Measurements from ENCODE around the gene TCF21. TPM values are rescaled to one million over a fixed set of nuclear protein-coding genes. Genes with fewer than 3 reads are reported as not detected.
"Not testable (repeated sequence)": the region's sequence is repeated elsewhere in the genome, so short reads cannot be mapped to it uniquely, and the experiment has no call there.

The TCF21 gene
- total RNA-seq, 4 donors from 2014 or later: 0.24 to 0.41 (median 0.26) TPM; not detected in 1

DNA sequence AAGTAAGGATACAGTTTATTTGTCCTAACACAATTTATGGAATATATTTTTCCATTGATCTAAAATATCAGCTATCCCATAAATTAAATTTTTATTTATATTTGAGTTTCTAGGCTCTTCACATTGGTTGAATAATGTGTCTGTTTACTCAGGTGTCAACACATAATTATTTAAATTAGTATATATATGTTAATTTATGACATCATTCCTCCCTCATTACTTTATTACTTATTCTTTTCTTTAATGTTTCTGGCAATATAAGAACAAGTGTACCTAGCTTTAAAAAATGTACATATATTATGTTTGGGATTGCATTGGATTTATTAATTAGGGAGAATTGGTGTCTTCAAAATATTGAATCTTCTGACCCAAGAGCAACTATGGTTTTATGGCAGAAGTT is 31.2 kb upstream of the TCF21 start:
- no peak overlapping the region for H3K27ac ChIP-seq
- H3K4me3 ChIP-seq: no peak overlapping the region
- intact Hi-C loops (cut with DNase I; ENCODE audit: low total_unique reads) (no loop called here), in situ Hi-C loops (cut with MboI; ENCODE audit: low sequenced_read_pairs in 4 of 4) (no loop called here)
- DNase-seq: no peak
- no peaks in the 10 kb centered on the region for H3K9me3 ChIP-seq
- ATAC-seq: no peak
- no peaks in the 10 kb centered on the region for H3K4me1 ChIP-seq
- H3K36me3 ChIP-seq: no peaks in the 10 kb centered on the region
- H3K27me3 ChIP-seq: peaks cover 0 to 28% (median 0%) of the 10 kb centered on the region in 3 donors
- TF ChIP-seq POLR2A (IDR thresholded peaks at IDR 0.05): no peak
- TF ChIP-seq, protein P1, sequence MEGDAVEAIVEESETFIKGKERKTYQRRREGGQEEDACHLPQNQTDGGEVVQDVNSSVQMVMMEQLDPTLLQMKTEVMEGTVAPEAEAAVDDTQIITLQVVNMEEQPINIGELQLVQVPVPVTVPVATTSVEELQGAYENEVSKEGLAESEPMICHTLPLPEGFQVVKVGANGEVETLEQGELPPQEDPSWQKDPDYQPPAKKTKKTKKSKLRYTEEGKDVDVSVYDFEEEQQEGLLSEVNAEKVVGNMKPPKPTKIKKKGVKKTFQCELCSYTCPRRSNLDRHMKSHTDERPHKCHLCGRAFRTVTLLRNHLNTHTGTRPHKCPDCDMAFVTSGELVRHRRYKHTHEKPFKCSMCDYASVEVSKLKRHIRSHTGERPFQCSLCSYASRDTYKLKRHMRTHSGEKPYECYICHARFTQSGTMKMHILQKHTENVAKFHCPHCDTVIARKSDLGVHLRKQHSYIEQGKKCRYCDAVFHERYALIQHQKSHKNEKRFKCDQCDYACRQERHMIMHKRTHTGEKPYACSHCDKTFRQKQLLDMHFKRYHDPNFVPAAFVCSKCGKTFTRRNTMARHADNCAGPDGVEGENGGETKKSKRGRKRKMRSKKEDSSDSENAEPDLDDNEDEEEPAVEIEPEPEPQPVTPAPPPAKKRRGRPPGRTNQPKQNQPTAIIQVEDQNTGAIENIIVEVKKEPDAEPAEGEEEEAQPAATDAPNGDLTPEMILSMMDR (IDR thresholded peaks at IDR 0.05 in 4 of 5, conservative IDR thresholded peaks at IDR 0.05 in 1 of 5): no peak

DNA sequence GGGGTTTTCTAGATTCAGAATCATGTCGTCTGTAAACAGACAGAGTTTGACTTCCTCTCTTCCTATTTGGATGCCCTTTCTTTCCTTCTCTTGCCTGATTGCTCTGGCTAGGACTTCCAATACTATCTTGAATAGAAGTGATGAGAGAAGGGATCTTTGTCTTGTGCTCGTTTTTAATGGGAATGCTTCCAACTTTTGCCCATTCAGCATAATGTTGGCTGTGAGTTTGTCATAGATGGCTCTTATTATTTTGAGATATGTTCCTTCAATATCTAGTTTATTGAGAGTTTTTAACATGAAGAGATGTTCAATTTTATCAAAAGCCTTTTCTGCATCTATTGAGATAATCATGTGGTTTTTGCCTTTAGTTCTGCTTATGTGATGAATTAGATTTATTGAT is 27.6 kb upstream of the TCF21 start:
- H3K9me3 ChIP-seq; H3K27ac ChIP-seq; ATAC-seq; intact Hi-C loops (cut with DNase I; ENCODE audit: low total_unique reads); H3K36me3 ChIP-seq; H3K4me3 ChIP-seq; H3K4me1 ChIP-seq; in situ Hi-C loops (cut with MboI; ENCODE audit: low sequenced_read_pairs in 4 of 4); DNase-seq: not testable (repeated sequence)
- peaks cover 0 to 12% (median 0%) of the 10 kb centered on the region in 3 donors for H3K27me3 ChIP-seq

DNA sequence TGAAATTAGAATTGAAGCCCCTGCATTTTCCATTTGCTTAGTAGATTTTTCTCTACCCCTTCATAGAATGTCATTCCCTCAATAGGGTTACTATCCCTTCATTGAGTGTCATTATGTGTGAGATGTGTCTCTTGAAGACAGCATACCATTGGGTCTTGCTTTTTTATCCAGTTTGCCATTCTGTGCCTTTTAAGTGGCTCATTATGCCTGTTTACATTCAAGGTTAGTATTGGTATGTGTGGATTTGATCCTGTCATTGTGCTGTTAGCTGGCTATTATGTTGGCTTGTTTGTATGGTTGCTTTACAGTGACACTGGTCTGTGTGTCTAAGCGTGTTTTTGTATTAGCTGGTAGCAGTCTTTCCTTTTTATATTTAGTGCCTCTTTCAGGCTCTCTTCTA is 25.7 kb upstream of the TCF21 start:
- intact Hi-C loops (cut with DNase I; ENCODE audit: low total_unique reads): no loop called here
- ATAC-seq: no peak
- TF ChIP-seq POLR2A (IDR thresholded peaks at IDR 0.05): no peak
- no peak overlapping the region for H3K4me3 ChIP-seq
- no peaks in the 10 kb centered on the region for H3K36me3 ChIP-seq
- no peak overlapping the region for H3K27ac ChIP-seq
- H3K27me3 ChIP-seq: peaks cover 0 to 4% (median 0%) of the 10 kb centered on the region in 3 donors
- DNase-seq: no peak
- no peaks in the 10 kb centered on the region for H3K4me1 ChIP-seq
- no peaks in the 10 kb centered on the region for H3K9me3 ChIP-seq
- in situ Hi-C loops (cut with MboI; ENCODE audit: low sequenced_read_pairs in 4 of 4): no loop called here

DNA sequence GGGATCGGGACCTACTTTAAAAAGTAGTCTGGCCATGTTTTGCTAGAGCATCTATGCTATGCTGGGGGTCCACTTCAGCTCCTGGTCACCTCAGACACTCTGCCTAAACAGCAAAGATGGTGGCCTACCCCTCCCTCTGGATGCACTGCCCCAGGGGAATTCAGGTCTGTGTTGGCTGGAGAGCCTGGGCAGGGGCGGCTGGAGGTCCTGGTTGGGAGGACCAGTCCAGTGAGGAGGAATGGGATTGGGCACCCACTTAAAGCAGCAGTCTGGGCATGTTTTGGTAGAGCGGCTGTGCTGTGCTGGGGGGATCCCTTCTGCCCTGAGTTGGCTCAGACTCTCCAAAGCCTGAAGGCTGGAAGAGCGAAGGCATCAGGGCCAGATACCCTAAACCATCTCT is 23.2 kb upstream of the TCF21 start:
- H3K4me3 ChIP-seq: no peak overlapping the region
- no peak for ATAC-seq
- DNase-seq: no peak
- H3K9me3 ChIP-seq: no peaks in the 10 kb centered on the region
- in situ Hi-C loops (cut with MboI; ENCODE audit: low sequenced_read_pairs in 4 of 4): no loop called here
- TF ChIP-seq, protein P1 (IDR thresholded peaks at IDR 0.05 in 4 of 5, conservative IDR thresholded peaks at IDR 0.05 in 1 of 5): no peak
- TF ChIP-seq POLR2A (IDR thresholded peaks at IDR 0.05): no peak
- no peaks in the 10 kb centered on the region for H3K36me3 ChIP-seq
- H3K27me3 ChIP-seq: peaks cover 0 to 4% (median 0%) of the 10 kb centered on the region in 3 donors
- no peak overlapping the region for H3K27ac ChIP-seq
- intact Hi-C loops (cut with DNase I; ENCODE audit: low total_unique reads): no loop called here
- H3K4me1 ChIP-seq: no peaks in the 10 kb centered on the region

DNA sequence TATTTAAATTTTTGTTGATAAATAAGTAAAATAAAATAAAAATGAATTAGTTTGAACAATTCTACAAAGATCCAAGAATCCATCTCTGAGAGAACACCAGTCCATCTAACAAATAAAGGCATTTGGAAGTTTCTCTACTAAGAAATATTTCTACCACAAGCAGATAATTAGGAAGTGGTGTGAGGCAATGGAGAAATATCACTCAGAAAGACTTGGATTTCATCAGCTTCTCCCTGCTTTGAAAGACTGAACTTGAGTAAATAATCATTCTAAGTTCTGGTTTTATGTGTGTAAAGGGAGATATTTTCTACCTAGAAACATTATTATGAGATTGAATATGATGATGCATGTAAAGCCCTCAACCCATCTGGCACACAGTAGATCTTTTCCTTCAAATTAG is 17.8 kb upstream of the TCF21 start:
- no peak for TF ChIP-seq POLR2A (IDR thresholded peaks at IDR 0.05)
- TF ChIP-seq, protein P1 (IDR thresholded peaks at IDR 0.05 in 4 of 5, conservative IDR thresholded peaks at IDR 0.05 in 1 of 5): no peak
- intact Hi-C loops (cut with DNase I; ENCODE audit: low total_unique reads): no loop called here

DNA sequence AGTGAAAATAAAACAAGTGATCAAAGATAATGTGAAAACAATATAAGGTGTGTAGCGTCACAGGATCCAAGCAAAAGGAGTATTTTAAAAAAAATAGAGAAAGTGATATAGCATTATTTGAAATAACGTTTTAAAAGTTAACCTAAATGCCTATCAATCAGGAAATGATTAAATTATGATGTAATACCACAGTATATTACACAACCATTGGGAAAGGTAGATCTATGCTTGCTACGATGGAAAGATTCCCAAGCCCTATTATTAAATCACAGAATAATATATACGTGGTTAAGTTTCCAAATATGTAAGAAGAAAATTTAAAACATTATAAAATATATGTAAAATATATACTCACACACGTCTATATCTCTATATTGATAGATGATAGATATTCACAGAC is 15.4 kb upstream of the TCF21 start:
- no peak for DNase-seq
- intact Hi-C loops (cut with DNase I; ENCODE audit: low total_unique reads): no loop called here

More for the DNA sequence above, 17.8 kb upstream of the TCF21 start:
- H3K27me3 ChIP-seq: no peaks in the 10 kb centered on the region
- H3K36me3 ChIP-seq: no peaks in the 10 kb centered on the region
- no peaks in the 10 kb centered on the region for H3K4me1 ChIP-seq
- in situ Hi-C loops (cut with MboI; ENCODE audit: low sequenced_read_pairs in 4 of 4): no loop called here
- DNase-seq (no peak), ATAC-seq (no peak)
- H3K27ac ChIP-seq: no peak overlapping the region
- no peaks in the 10 kb centered on the region for H3K9me3 ChIP-seq
- no peak overlapping the region for H3K4me3 ChIP-seq

More for the DNA sequence above, 15.4 kb upstream of the TCF21 start:
- no peak for TF ChIP-seq POLR2A (IDR thresholded peaks at IDR 0.05)
- TF ChIP-seq, protein P1 (IDR thresholded peaks at IDR 0.05 in 4 of 5, conservative IDR thresholded peaks at IDR 0.05 in 1 of 5): no peak
- Histone ChIP-seq H3K4me1 (no peaks in the 10 kb centered on the region), H3K36me3 (no peaks in the 10 kb centered on the region), H3K27me3 (no peaks in the 10 kb centered on the region), H3K9me3 (no peaks in the 10 kb centered on the region), H3K27ac (no peak overlapping the region), H3K4me3 (no peak overlapping the region)
- in situ Hi-C loops (cut with MboI; ENCODE audit: low sequenced_read_pairs in 4 of 4): no loop called here
- ATAC-seq: no peak

Measured in gastrocnemius medialis (tissue), 4 donors.